H1 (cell line): ENCODE results near the gene HLTF. TPM values are rescaled to one million over a fixed set of nuclear protein-coding genes. Genes with fewer than 3 reads are reported as not detected.

Source experiments
- CTCF ChIA-PET: fragments of 300-600 bp; sonication (Branson Sonifier 250); formaldehyde crosslinking; loops from one replicate; lab custom pipeline; 2021; ENCODE audit not compliant: partially characterized antibody; lab: Charles Lee
- POLR2A ChIA-PET: fragments of 300-600 bp; sonication (Branson Sonifier 250); formaldehyde crosslinking; loops from one replicate; lab custom pipeline; 2021; ENCODE audit warnings: inconsistent platforms; ENCODE audit not compliant: partially characterized antibody; lab: Charles Lee
- DNase-seq, 2 experiments: peaks; one replicate each; pipeline versions ENCODE4 v3.0.0 to v3.0.0-alpha.2; 2010 to 2022; ENCODE audit warnings: low spot score in 2 of 2, low read depth in 1 of 2, mixed read lengths in 1 of 2
- FAIRE-seq: peaks from 2 replicates; lab custom pipeline; 2011; peaks lifted over from hg19 to GRCh38; lab: Jason Lieb, UNC
- H2AFZ ChIP-seq: 2 replicates; pipeline ENCODE4 v1.8.1; 2012; ENCODE audit warnings: low read length, inconsistent platforms
- H2AK5ac ChIP-seq: 2 replicates; pipeline ENCODE4 v1.6.1; 2013; ENCODE audit warnings: low read depth, low read length
- H2BK120ac ChIP-seq: replicated peaks from 2 replicates; pipeline ENCODE3; 2013; ENCODE audit warnings: low read depth, low read length, inconsistent platforms
- H2BK12ac ChIP-seq: 2 replicates; pipeline ENCODE4 v1.6.1; 2013; ENCODE audit warnings: low read depth, low read length
- H2BK15ac ChIP-seq: 2 replicates; pipeline ENCODE4 v1.6.1; 2013; ENCODE audit warnings: low read length
- H2BK20ac ChIP-seq: 2 replicates; pipeline ENCODE4 v1.6.1; 2013; ENCODE audit warnings: low read length
- H2BK5ac ChIP-seq: 2 replicates; pipeline ENCODE4 v1.6.1; 2013; ENCODE audit warnings: low read depth, low read length
- H3K14ac ChIP-seq: 2 replicates; pipeline ENCODE4 v1.6.1; 2013; ENCODE audit warnings: inconsistent platforms; ENCODE audit not compliant: insufficient read length
- H3K18ac ChIP-seq: 2 replicates; pipeline ENCODE4 v1.6.1; 2013; ENCODE audit warnings: low read length; ENCODE audit errors: extremely low read depth
- H3K23ac ChIP-seq: 2 replicates; pipeline ENCODE4 v1.6.1; 2013; ENCODE audit warnings: inconsistent platforms; ENCODE audit not compliant: insufficient read length
- H3K23me2 ChIP-seq: 2 replicates; pipeline ENCODE4 v1.6.1; 2013; ENCODE audit warnings: low read depth, low read length
- H3K27ac ChIP-seq: 2 replicates; pipeline ENCODE4 v1.6.1; 2011; ENCODE audit warnings: low read depth, low read length, inconsistent platforms
- H3K27me3 ChIP-seq, 4 experiments: replicated peaks in 1 of 4; 1 replicate in 1 of 4; 2 replicates in 3 of 4; pipeline versions ENCODE4 v1.6.1 to v1.8.1; 2011 to 2013; ENCODE audit warnings: low read length in 3 of 4, mild to moderate bottlenecking in 3 of 4, inconsistent platforms in 2 of 4, mixed read lengths in 2 of 4, moderate library complexity in 1 of 4; ENCODE audit not compliant: control insufficient read depth in 3 of 4, insufficient read depth in 3 of 4; ENCODE audit errors: extremely low read depth in 1 of 4
- H3K36me3 ChIP-seq, 4 experiments: 2 replicates each; pipeline versions ENCODE4 v1.6.1 to v1.8.1; 2011 to 2013; ENCODE audit warnings: mild to moderate bottlenecking in 4 of 4, low read length in 3 of 4, moderate library complexity in 2 of 4, control low read depth in 1 of 4, inconsistent platforms in 1 of 4; ENCODE audit not compliant: insufficient read depth in 4 of 4, control insufficient read depth in 2 of 4
- H3K4ac ChIP-seq: replicated peaks from 2 replicates; pipeline ENCODE3; 2013; ENCODE audit warnings: low read length, low read depth, mixed read lengths, inconsistent platforms; ENCODE audit not compliant: insufficient read length
- H3K4me1 ChIP-seq, 4 experiments: replicated peaks in 1 of 4; 1 replicate in 1 of 4; 2 replicates in 3 of 4; pipeline versions ENCODE4 v1.6.1 to v1.8.1; 2011 to 2013; ENCODE audit warnings: low read length in 3 of 4, inconsistent platforms in 2 of 4, mixed read lengths in 1 of 4; ENCODE audit not compliant: insufficient read depth in 4 of 4, control insufficient read depth in 3 of 4
- H3K4me2 ChIP-seq, 2 experiments: 2 replicates each; pipeline versions ENCODE4 v1.6.1 to v1.8.1; 2011 to 2013; ENCODE audit warnings: low read depth in 2 of 2, low read length in 2 of 2, control low read depth in 1 of 2, inconsistent platforms in 1 of 2, mild to moderate bottlenecking in 1 of 2; ENCODE audit not compliant: insufficient read depth in 1 of 2
- H3K4me3 ChIP-seq, 4 experiments: fragments of 200-600, 300-600 bp in 1 of 4; sonication (generic), shearing (Covaris generic), sonication (Bioruptor Twin) in 1 of 4; 2 replicates each; pipeline versions ENCODE4 v1.5.1 to v1.8.1; 2011 to 2016; ENCODE audit warnings: low read length in 4 of 4, low read depth in 3 of 4, control low read depth in 2 of 4, inconsistent platforms in 2 of 4, mild to moderate bottlenecking in 2 of 4, mixed read lengths in 1 of 4, moderate library complexity in 1 of 4; ENCODE audit not compliant: insufficient read depth in 2 of 4; ENCODE audit errors: extremely low read depth in 1 of 4
- H3K56ac ChIP-seq: replicated peaks from 2 replicates; pipeline ENCODE3; 2013; ENCODE audit warnings: low read depth, mild to moderate bottlenecking, mixed read lengths, low read length, inconsistent platforms; ENCODE audit not compliant: insufficient read length
- H3K79me1 ChIP-seq: 2 replicates; pipeline ENCODE4 v1.6.1; 2013; ENCODE audit warnings: low read depth, low read length, control low read depth
- H3K79me2 ChIP-seq, 2 experiments: 2 replicates each; pipeline versions ENCODE4 v1.6.1 to v1.8.1; 2012 to 2013; ENCODE audit warnings: low read length in 2 of 2, mild to moderate bottlenecking in 2 of 2, inconsistent platforms in 1 of 2; ENCODE audit not compliant: insufficient read depth in 2 of 2, control insufficient read depth in 1 of 2
- H3K9ac ChIP-seq, 4 experiments: replicated peaks in 1 of 4; 1 replicate in 1 of 4; 2 replicates in 3 of 4; pipeline versions ENCODE4 v1.6.1 to v1.8.1; 2011 to 2013; ENCODE audit warnings: low read depth in 3 of 4, low read length in 3 of 4, control low read depth in 2 of 4, mild to moderate bottlenecking in 2 of 4, moderate library complexity in 2 of 4, inconsistent platforms in 1 of 4; ENCODE audit errors: extremely low read depth in 1 of 4
- H3K9me3 ChIP-seq, 2 experiments: 2 replicates each; pipeline versions ENCODE4 v1.6.1 to v1.8.1; 2012 to 2013; ENCODE audit warnings: mild to moderate bottlenecking in 2 of 2, moderate library complexity in 2 of 2, control low read depth in 1 of 2, inconsistent platforms in 1 of 2, low read depth in 1 of 2, low read length in 1 of 2, mixed read lengths in 1 of 2; ENCODE audit not compliant: insufficient read depth in 2 of 2
- H4K20me1 ChIP-seq, 2 experiments: replicated peaks in 1 of 2; 2 replicates each; pipeline versions ENCODE3 to v1.8.1; 2011 to 2013; ENCODE audit warnings: inconsistent platforms in 2 of 2, low read length in 2 of 2, mild to moderate bottlenecking in 1 of 2; ENCODE audit not compliant: insufficient read depth in 2 of 2, control insufficient read depth in 1 of 2
- H4K5ac ChIP-seq: 2 replicates; pipeline ENCODE4 v1.6.1; 2013; ENCODE audit warnings: low read length, low read depth, mixed read lengths, inconsistent platforms; ENCODE audit not compliant: insufficient read length
- H4K8ac ChIP-seq: 2 replicates; pipeline ENCODE4 v1.8.0; 2013; ENCODE audit warnings: mild to moderate bottlenecking, moderate library complexity, low read length, inconsistent platforms; ENCODE audit not compliant: insufficient read depth; ENCODE audit errors: extremely low read depth
- H4K91ac ChIP-seq: replicated peaks from 2 replicates; pipeline ENCODE3; 2013; ENCODE audit warnings: low read length, mixed read lengths, inconsistent platforms; ENCODE audit not compliant: insufficient read length
- CTCF ChIP-seq, 3 experiments: IDR thresholded peaks; 1 replicate in 2 of 3; 2 replicates in 1 of 3; pipeline versions ENCODE4 v1.5.1 to v1.6.1; 2011; ENCODE audit warnings: low read length in 3 of 3, mild to moderate bottlenecking in 3 of 3, inconsistent platforms in 2 of 3, low read depth in 1 of 3, moderate library complexity in 1 of 3; ENCODE audit not compliant: insufficient read depth in 1 of 3; ENCODE audit errors: control extremely low read depth in 1 of 3
- EGR1 ChIP-seq: IDR thresholded peaks from 2 replicates; pipeline ENCODE4 v1.6.1; 2011; ENCODE audit warnings: low read depth, low read length, borderline replicate concordance
- HDAC6 ChIP-seq: IDR thresholded peaks from one replicate; pipeline ENCODE4 v1.7.1; 2012; ENCODE audit warnings: low read depth, mild to moderate bottlenecking, inconsistent platforms, low read length, moderate library complexity
- MAFK ChIP-seq: IDR thresholded peaks from 2 replicates; pipeline ENCODE4 v1.6.1; 2012; ENCODE audit warnings: low read depth, mild to moderate bottlenecking, improper control_type of control experiment, low read length
- SP2 ChIP-seq: IDR thresholded peaks from 2 replicates; pipeline ENCODE4 v1.6.1; 2012; ENCODE audit warnings: mild to moderate bottlenecking, low read length, inconsistent platforms
- TEAD4 ChIP-seq: IDR thresholded peaks from 2 replicates; pipeline ENCODE4 v1.6.1; 2012; ENCODE audit warnings: low read depth, low read length, inconsistent platforms, mixed read lengths
- WGBS, 2 experiments: shearing (Covaris generic) in 1 of 2; methylation state at CpG; one replicate each; pipeline versions ENCODE4 v1.1.6 to v1.1.7; 2013 to 2015; ENCODE audit warnings: low lambda C conversion rate in 2 of 2, mixed read lengths in 2 of 2, inconsistent platforms in 1 of 2, low coverage in 1 of 2, missing lambda C conversion rate in 1 of 2; ENCODE audit not compliant: insufficient replicate concordance in 2 of 2, insufficient coverage in 1 of 2, insufficient read length in 1 of 2; ENCODE audit errors: extremely low coverage in 1 of 2, missing lambda C conversion rate in 1 of 2; 5-methylcytosine and 5-hydroxymethylcytosine counted together
- polyA plus RNA-seq, 7 experiments: library from polyadenylated mRNA; depleted of rRNA in 3 of 7; stranded (reverse) in 5 of 7; unstranded in 2 of 7; fragments of >200 nt in 5 of 7; fragments of 200-250 nt in 2 of 7; gene quantifications; 1 replicate in 5 of 7; 2 replicates in 1 of 7; 4 replicates in 1 of 7; pipeline versions ENCODE4 v1.2.1 to v1.2.3, GENCODE V29; 2011 to 2013; ENCODE audit warnings: missing spikeins in 2 of 7, mixed read lengths in 2 of 7
- total RNA-seq: library from RNA; stranded (reverse); fragmentation: NEBNext Ultra II Directional; extraction: Animal tissue kit (Norgen Biotek cat#: 25700); gene quantifications from 2 replicates; pipeline ENCODE4 v1.2.1, GENCODE V29; 2021

Gene HLTF
- total and polyA plus RNA-seq, 2 of the 8 experiments (the other 6 are each of a cell fraction or from before 2014, with no cell fraction given) = 18.1 to 60.3 TPM

- no peak overlapping the region for H3K4ac ChIP-seq
- H3K56ac ChIP-seq = no peak overlapping the region
- H3K4me2 ChIP-seq = no peak overlapping the region
- H2BK120ac ChIP-seq = no peak overlapping the region
- no peak overlapping the region for H3K27ac ChIP-seq
- H2BK20ac ChIP-seq = no peak overlapping the region
- H2BK12ac ChIP-seq = no peak overlapping the region
- H2AFZ ChIP-seq = no peak overlapping the region
- no peak overlapping the region for H2BK15ac ChIP-seq
- H4K5ac ChIP-seq = no peak overlapping the region
- H3K23me2 ChIP-seq = no peaks in the 10 kb centered on the region
- no peak overlapping the region for H3K9ac ChIP-seq
- ChIA-PET POLR2A (interaction anchor here (0.9 kb wide), 1 partner anchor 11 kb away, joined by 3 read pairs; no protein-coding TSS in a partner anchor), CTCF (no interaction called here)
- peaks cover under 1 to 76% (median 30%) of the 10 kb centered on the region in 4 experiments; a peak in 5 of 8 replicates for H3K36me3 ChIP-seq
- 78% methylated on average over 1 of the region's 1 CpG; no CpG with 5 or more reads in 1 of the 2 experiments for WGBS, 2 experiments
- no peaks in the 10 kb centered on the region for H3K9me3 ChIP-seq
- no peak overlapping the region for H3K4me3 ChIP-seq
- H4K8ac ChIP-seq = no peak overlapping the region
- no peak overlapping the region for H4K91ac ChIP-seq
- no peaks in the 10 kb centered on the region for H3K79me2 ChIP-seq
- H3K23ac ChIP-seq = no peak overlapping the region
- FAIRE-seq = no peak
- H3K18ac ChIP-seq = no peak overlapping the region
- H3K27me3 ChIP-seq = no peaks in the 10 kb centered on the region
- no peaks in the 10 kb centered on the region for H3K79me1 ChIP-seq
- no peak overlapping the region for H2BK5ac ChIP-seq
- H3K14ac ChIP-seq = no peak overlapping the region
- H4K20me1 ChIP-seq = no peaks in the 10 kb centered on the region
- no peaks in the 10 kb centered on the region for H3K4me1 ChIP-seq
- DNase-seq = no peak
- no peak overlapping the region for H2AK5ac ChIP-seq
- TF ChIP-seq HDAC6 (no peak), MAFK (no peak; the same call in 1 of the 2 replicates), TEAD4 (no peak), CTCF (IDR thresholded peaks at IDR 0.05; ENCODE audit: control extremely low read depth in 1 of 3, insufficient read depth in 1 of 3, low read depth in 1 of 3, low read length in 3 of 3) (no peak), SP2 (no peak), EGR1 (no peak)
These were observed 28.1 kb downstream of the HLTF start for GRCh38 chr3:149058198-149058597.
